Measurements from ENCODE around the gene SUZ12. TPM values are rescaled to one million over a fixed set of nuclear protein-coding genes. Genes with fewer than 3 reads are reported as not detected.
A peak's percentile ranks its signal among the peaks of the same experiment; 100 is the strongest.

Gene SUZ12
- polyA plus RNA-seq, 1 donor from 2014 or later, result 42.1 TPM

DNA sequence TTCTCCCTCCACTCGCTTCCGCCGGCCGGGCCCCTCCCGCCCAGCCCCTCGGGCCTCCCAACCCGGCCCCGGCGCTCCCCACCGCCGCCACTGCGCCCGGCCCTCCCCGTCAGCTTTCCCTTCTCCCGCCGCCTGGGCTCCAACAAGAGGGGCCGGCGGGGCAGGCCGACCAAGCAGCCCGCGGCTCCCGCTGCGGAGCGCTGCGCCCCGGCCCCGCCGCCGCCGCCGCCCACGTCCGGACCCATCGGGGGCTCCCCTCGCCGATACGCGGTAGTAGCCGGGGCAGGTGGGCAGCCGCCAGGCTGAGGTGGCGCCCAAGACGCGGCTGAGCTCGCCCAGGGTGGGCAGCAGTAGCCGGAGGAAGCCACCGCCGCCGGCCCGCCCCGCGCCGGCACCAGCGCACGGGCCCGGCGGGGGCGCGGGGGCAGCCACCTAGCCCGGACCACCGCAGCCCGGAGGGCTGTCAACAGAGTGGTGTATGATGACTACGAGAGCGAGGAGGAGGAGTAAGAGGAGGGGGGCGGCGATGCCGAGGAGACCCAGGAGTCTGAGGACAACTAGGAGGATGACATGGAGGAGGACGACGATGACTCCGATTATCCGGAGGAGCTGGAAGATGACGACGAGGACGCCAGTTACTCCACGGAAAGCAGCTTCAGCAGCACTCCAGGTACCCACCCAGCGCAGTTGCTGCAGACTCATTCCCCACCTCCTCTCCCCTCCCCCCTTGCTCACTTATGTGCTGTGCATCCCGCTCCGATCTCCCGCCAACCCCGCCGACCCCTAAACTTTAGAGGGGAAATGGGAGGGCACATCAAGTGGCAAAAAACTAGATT, 70.9 kb downstream of the SUZ12 start:
- TF ChIP-seq, protein P1, sequence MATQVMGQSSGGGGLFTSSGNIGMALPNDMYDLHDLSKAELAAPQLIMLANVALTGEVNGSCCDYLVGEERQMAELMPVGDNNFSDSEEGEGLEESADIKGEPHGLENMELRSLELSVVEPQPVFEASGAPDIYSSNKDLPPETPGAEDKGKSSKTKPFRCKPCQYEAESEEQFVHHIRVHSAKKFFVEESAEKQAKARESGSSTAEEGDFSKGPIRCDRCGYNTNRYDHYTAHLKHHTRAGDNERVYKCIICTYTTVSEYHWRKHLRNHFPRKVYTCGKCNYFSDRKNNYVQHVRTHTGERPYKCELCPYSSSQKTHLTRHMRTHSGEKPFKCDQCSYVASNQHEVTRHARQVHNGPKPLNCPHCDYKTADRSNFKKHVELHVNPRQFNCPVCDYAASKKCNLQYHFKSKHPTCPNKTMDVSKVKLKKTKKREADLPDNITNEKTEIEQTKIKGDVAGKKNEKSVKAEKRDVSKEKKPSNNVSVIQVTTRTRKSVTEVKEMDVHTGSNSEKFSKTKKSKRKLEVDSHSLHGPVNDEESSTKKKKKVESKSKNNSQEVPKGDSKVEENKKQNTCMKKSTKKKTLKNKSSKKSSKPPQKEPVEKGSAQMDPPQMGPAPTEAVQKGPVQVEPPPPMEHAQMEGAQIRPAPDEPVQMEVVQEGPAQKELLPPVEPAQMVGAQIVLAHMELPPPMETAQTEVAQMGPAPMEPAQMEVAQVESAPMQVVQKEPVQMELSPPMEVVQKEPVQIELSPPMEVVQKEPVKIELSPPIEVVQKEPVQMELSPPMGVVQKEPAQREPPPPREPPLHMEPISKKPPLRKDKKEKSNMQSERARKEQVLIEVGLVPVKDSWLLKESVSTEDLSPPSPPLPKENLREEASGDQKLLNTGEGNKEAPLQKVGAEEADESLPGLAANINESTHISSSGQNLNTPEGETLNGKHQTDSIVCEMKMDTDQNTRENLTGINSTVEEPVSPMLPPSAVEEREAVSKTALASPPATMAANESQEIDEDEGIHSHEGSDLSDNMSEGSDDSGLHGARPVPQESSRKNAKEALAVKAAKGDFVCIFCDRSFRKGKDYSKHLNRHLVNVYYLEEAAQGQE (IDR thresholded peaks at IDR 0.05; ENCODE audit: borderline replicate concordance), result no peak
- peak; percentile 34 for TF ChIP-seq MXI1 (conservative IDR thresholded peaks at IDR 0.05; ENCODE audit: poor library complexity, severe bottlenecking)
- no peak for TF ChIP-seq EZH2 (IDR thresholded peaks at IDR 0.05; ENCODE audit: borderline replicate concordance, insufficient read depth, low read length, poor library complexity, severe bottlenecking)
- TF ChIP-seq TAF1 (IDR thresholded peaks at IDR 0.05; ENCODE audit: low read depth), result peak; percentile 44
- peak; percentile 19 for TF ChIP-seq EP300 (conservative IDR thresholded peaks at IDR 0.05; ENCODE audit: poor library complexity, severe bottlenecking)
- peak; percentile 52 for TF ChIP-seq POLR2AphosphoS5 (IDR thresholded peaks at IDR 0.05)
- TF ChIP-seq, protein P2, sequence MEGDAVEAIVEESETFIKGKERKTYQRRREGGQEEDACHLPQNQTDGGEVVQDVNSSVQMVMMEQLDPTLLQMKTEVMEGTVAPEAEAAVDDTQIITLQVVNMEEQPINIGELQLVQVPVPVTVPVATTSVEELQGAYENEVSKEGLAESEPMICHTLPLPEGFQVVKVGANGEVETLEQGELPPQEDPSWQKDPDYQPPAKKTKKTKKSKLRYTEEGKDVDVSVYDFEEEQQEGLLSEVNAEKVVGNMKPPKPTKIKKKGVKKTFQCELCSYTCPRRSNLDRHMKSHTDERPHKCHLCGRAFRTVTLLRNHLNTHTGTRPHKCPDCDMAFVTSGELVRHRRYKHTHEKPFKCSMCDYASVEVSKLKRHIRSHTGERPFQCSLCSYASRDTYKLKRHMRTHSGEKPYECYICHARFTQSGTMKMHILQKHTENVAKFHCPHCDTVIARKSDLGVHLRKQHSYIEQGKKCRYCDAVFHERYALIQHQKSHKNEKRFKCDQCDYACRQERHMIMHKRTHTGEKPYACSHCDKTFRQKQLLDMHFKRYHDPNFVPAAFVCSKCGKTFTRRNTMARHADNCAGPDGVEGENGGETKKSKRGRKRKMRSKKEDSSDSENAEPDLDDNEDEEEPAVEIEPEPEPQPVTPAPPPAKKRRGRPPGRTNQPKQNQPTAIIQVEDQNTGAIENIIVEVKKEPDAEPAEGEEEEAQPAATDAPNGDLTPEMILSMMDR (IDR thresholded peaks at IDR 0.05; ENCODE audit: poor library complexity, severe bottlenecking), result no peak
- TF ChIP-seq SMC3 (conservative IDR thresholded peaks at IDR 0.05; ENCODE audit: poor library complexity), result peak; percentile 33
- peak; percentile 27 for TF ChIP-seq RAD21 (conservative IDR thresholded peaks at IDR 0.05)
- H3K4me2 ChIP-seq (ENCODE audit: low read length), result peak overlapping the region; percentile 20

DNA sequence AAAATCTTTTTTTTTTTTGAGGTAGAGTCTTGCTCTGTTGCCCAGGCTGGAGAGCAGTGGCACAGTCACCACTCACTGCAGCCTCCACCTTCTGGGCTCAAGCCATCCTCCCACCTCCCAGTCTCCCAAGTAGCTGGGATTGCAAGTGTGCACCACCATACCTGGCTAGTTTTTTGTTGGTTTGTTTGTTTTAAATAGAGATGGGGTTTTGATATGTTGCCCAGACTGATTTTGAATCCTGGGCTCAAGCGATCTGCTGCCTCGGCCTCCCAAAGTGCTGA, 72.4 kb downstream of the SUZ12 start:
- peaks cover 55% of the 10 kb centered on the region for H3K79me2 ChIP-seq (replicated peaks; ENCODE audit: insufficient read depth, low read length)

More for the DNA sequence above, 70.9 kb downstream of the SUZ12 start:
- Histone ChIP-seq H3F3A (ENCODE audit: insufficient read depth, low read length, poor library complexity, severe bottlenecking) (no peaks in the 10 kb centered on the region), H2AFZ (ENCODE audit: low read depth, low read length) (peak overlapping the region; percentile 45), H3K27me3 (ENCODE audit: insufficient read depth, low read depth, low read length) (no peaks in the 10 kb centered on the region), H3K9ac (ENCODE audit: low read length) (peak overlapping the region; percentile 84), H3K9me3 (ENCODE audit: low read length) (no peaks in the 10 kb centered on the region), H3K4me3 (ENCODE audit: low read length) (peak overlapping the region; percentile 81), H4K20me1 (ENCODE audit: insufficient read depth) (no peaks in the 10 kb centered on the region), H3K79me2 (replicated peaks; ENCODE audit: insufficient read depth, low read length) (peaks cover 47% of the 10 kb centered on the region), H3K36me3 (ENCODE audit: insufficient read depth, low read length) (no peaks in the 10 kb centered on the region), H3K27ac (ENCODE audit: low read length) (peak overlapping the region; percentile 80), H3K9me2 (ENCODE audit: insufficient read depth, low read length) (no peaks in the 10 kb centered on the region)

More for the DNA sequence above, 72.4 kb downstream of the SUZ12 start:
- Histone ChIP-seq H3K4me3 (ENCODE audit: low read length) (peak overlapping the region; percentile 81), H3K9me2 (ENCODE audit: insufficient read depth, low read length) (no peaks in the 10 kb centered on the region), H4K20me1 (ENCODE audit: insufficient read depth) (no peaks in the 10 kb centered on the region), H3K36me3 (ENCODE audit: insufficient read depth, low read length) (no peaks in the 10 kb centered on the region), H2AFZ (ENCODE audit: low read depth, low read length) (no peak overlapping the region), H3K9me3 (ENCODE audit: low read length) (no peaks in the 10 kb centered on the region), H3K9ac (ENCODE audit: low read length) (no peak overlapping the region), H3K27ac (ENCODE audit: low read length) (no peak overlapping the region), H3F3A (ENCODE audit: insufficient read depth, low read length, poor library complexity, severe bottlenecking) (no peaks in the 10 kb centered on the region), H3K4me2 (ENCODE audit: low read length) (peak overlapping the region; percentile 20), H3K27me3 (ENCODE audit: insufficient read depth, low read depth, low read length) (no peaks in the 10 kb centered on the region)
- TF ChIP-seq EP300 (conservative IDR thresholded peaks at IDR 0.05; ENCODE audit: poor library complexity, severe bottlenecking), result no peak
- no peak for TF ChIP-seq EZH2 (IDR thresholded peaks at IDR 0.05; ENCODE audit: borderline replicate concordance, insufficient read depth, low read length, poor library complexity, severe bottlenecking)
- TF ChIP-seq MXI1 (conservative IDR thresholded peaks at IDR 0.05; ENCODE audit: poor library complexity, severe bottlenecking), result no peak
- TF ChIP-seq, protein P2 (IDR thresholded peaks at IDR 0.05; ENCODE audit: poor library complexity, severe bottlenecking), result no peak
- TF ChIP-seq, protein P1 (IDR thresholded peaks at IDR 0.05; ENCODE audit: borderline replicate concordance), result no peak
- no peak for TF ChIP-seq RAD21 (conservative IDR thresholded peaks at IDR 0.05)
- TF ChIP-seq POLR2AphosphoS5 (IDR thresholded peaks at IDR 0.05), result no peak
- no peak for TF ChIP-seq SMC3 (conservative IDR thresholded peaks at IDR 0.05; ENCODE audit: poor library complexity)
- no peak for TF ChIP-seq TAF1 (IDR thresholded peaks at IDR 0.05; ENCODE audit: low read depth)

All from neural cell (in vitro differentiated cells).